A673 (cell line): ENCODE data around the gene CRK. TPM values are rescaled to one million over a fixed set of nuclear protein-coding genes. Genes with fewer than 3 reads are reported as not detected.
A peak's percentile ranks its signal among the peaks of the same experiment; 100 is the strongest.

Experiments
- BruUV-seq: library from RNA; stranded (reverse); fragments of 400-500 nt; replicated peaks from 2 replicates; lab custom pipeline; 2021; lab: Mats Ljungman, UMichigan
- CTCF ChIA-PET: fragments of 300-600 bp; sonication (Branson Sonifier 250); formaldehyde crosslinking; loops from one replicate; lab custom pipeline; 2022; ENCODE audit warnings: antibody characterized with exemption; lab: Charles Lee
- POLR2A ChIA-PET: fragments of 300-600 bp; sonication (Branson Sonifier 250); formaldehyde crosslinking; loops from one replicate; lab custom pipeline; 2022; ENCODE audit warnings: antibody characterized with exemption; ENCODE audit not compliant: low non-redundant PET; lab: Charles Lee
- DNase-seq: peaks from one replicate; pipeline ENCODE4 v3.0.0-alpha.2; 2015; ENCODE audit warnings: low spot score
- H3K27ac ChIP-seq: fragments of 200-600 bp; sonication (generic); 2 replicates; pipeline ENCODE4 v1.5.1; 2016; ENCODE audit warnings: mixed run types, low read depth, mild to moderate bottlenecking, mixed read lengths, antibody characterized with exemption, low read length; ENCODE audit not compliant: poor library complexity, severe bottlenecking
- H3K27me3 ChIP-seq: fragments of 200-600 bp; sonication (generic); replicated peaks from 2 replicates; pipeline ENCODE4 v1.6.1; 2017; ENCODE audit warnings: mixed run types, low read depth, mild to moderate bottlenecking, mixed read lengths, antibody characterized with exemption, low read length; ENCODE audit not compliant: insufficient read depth, poor library complexity
- H3K36me3 ChIP-seq: fragments of 200-600 bp; sonication (generic); 2 replicates; pipeline ENCODE4 v1.6.1; 2016; ENCODE audit warnings: mixed run types, mild to moderate bottlenecking, mixed read lengths, antibody characterized with exemption, low read length; ENCODE audit not compliant: insufficient read depth, poor library complexity, severe bottlenecking
- H3K4me1 ChIP-seq: fragments of 200-600 bp; sonication (generic); 2 replicates; pipeline ENCODE4 v1.6.1; 2017; ENCODE audit warnings: mixed run types, mild to moderate bottlenecking, mixed read lengths, antibody characterized with exemption, low read length; ENCODE audit not compliant: insufficient read depth, poor library complexity, severe bottlenecking
- H3K4me3 ChIP-seq: fragments of 200-600 bp; sonication (generic); 2 replicates; pipeline ENCODE4 v1.5.1; 2016; ENCODE audit warnings: low read depth, mixed run types, mild to moderate bottlenecking, mixed read lengths, low read length; ENCODE audit not compliant: poor library complexity, severe bottlenecking
- H3K9me3 ChIP-seq: fragments of 200-600 bp; sonication (generic); 2 replicates; pipeline ENCODE4 v1.6.1; 2016; ENCODE audit warnings: mixed run types, low read depth, mild to moderate bottlenecking, mixed read lengths, antibody characterized with exemption, low read length; ENCODE audit not compliant: poor library complexity, severe bottlenecking
- CTCF ChIP-seq: fragments of 300-800, 200-600 bp; sonication (generic); conservative IDR thresholded peaks from 2 replicates; pipeline ENCODE4 v1.5.1; 2017; ENCODE audit warnings: low read depth, mild to moderate bottlenecking, antibody characterized with exemption, low read length, moderate library complexity, mixed read lengths
- EZH2 ChIP-seq: fragments of 200-600 bp; sonication (generic); IDR thresholded peaks from 2 replicates; pipeline ENCODE4 v1.6.1; 2017; ENCODE audit warnings: borderline replicate concordance, low read depth, mild to moderate bottlenecking, mixed read lengths, antibody characterized with exemption, low read length; ENCODE audit not compliant: poor library complexity, severe bottlenecking
- intact Hi-C: fragments of 100-400 bp; cut with micrococcal nuclease; formaldehyde crosslinking; loops from one replicate; pipeline ENCODE4 v1.10.0; 2022; ENCODE audit not compliant: unreplicated experiment
- total RNA-seq: library from RNA; stranded (reverse); gene quantifications from 2 replicates; pipeline ENCODE4 v1.2.3, GENCODE V29; 2021

Gene CRK
- total RNA-seq, 1 experiment from 2014 or later: 85.9 TPM

- Histone ChIP-seq H3K4me1 (peaks cover 53% of the 10 kb centered on the region), H3K9me3 (no peaks in the 10 kb centered on the region), H3K4me3 (no peak overlapping the region), H3K27me3 (no peaks in the 10 kb centered on the region), H3K27ac (peak overlapping the region; percentile 11), H3K36me3 (peaks cover 19% of the 10 kb centered on the region)
- TF ChIP-seq CTCF (no peak), EZH2 (no peak)
- ChIA-PET POLR2A (no interaction called here), CTCF (interaction anchor here (2.9 kb wide), 1 partner anchor 11 kb away, joined by 11 read pairs; no protein-coding TSS in a partner anchor)
- no TSS peak for BruUV-seq
- intact Hi-C loops: no loop called here
- DNase-seq: no peak
Observed at GRCh38 chr17:1376061-1376460, 80.0 kb downstream of the CRK start.

GRCh38 chr17:1375615-1376014 is 80.4 kb downstream of the CRK start:
- Histone ChIP-seq H3K9me3 (no peaks in the 10 kb centered on the region), H3K27ac (peak overlapping the region; percentile 11), H3K36me3 (peaks cover 19% of the 10 kb centered on the region), H3K4me3 (no peak overlapping the region), H3K4me1 (peaks cover 48% of the 10 kb centered on the region), H3K27me3 (no peaks in the 10 kb centered on the region)
- TSS peak; percentile 6 for BruUV-seq
- ChIA-PET POLR2A (no interaction called here), CTCF (interaction anchor here (1.0 to 2.9 kb wide), 2 partner anchors 10 kb away, joined by 4 to 11 read pairs; no protein-coding TSS in a partner anchor)
- DNase-seq: no peak
- intact Hi-C loops: no loop called here
- TF ChIP-seq EZH2: no peak
- no peak for TF ChIP-seq CTCF

GRCh38 chr17:1374431-1375177 is 81.4 kb downstream of the CRK start:
- H3K9me3 ChIP-seq: no peaks in the 10 kb centered on the region
- POLR2A ChIA-PET: no interaction called here
- H3K27me3 ChIP-seq: no peaks in the 10 kb centered on the region
- CTCF ChIA-PET: interaction anchor here (1.0 kb wide), 1 partner anchor 9 kb away, joined by 4 read pairs; no protein-coding TSS in a partner anchor
- DNase-seq: no peak
- no peak overlapping the region for H3K4me3 ChIP-seq
- no peak overlapping the region for H3K27ac ChIP-seq
- intact Hi-C loops: no loop called here
- H3K36me3 ChIP-seq: peaks cover 19% of the 10 kb centered on the region
- no peak for TF ChIP-seq EZH2
- TF ChIP-seq CTCF: no peak
- H3K4me1 ChIP-seq: peaks cover 42% of the 10 kb centered on the region
- BruUV-seq: TSS peak; percentile 17
